ENCODE results near the gene U2AF2.

DNA sequence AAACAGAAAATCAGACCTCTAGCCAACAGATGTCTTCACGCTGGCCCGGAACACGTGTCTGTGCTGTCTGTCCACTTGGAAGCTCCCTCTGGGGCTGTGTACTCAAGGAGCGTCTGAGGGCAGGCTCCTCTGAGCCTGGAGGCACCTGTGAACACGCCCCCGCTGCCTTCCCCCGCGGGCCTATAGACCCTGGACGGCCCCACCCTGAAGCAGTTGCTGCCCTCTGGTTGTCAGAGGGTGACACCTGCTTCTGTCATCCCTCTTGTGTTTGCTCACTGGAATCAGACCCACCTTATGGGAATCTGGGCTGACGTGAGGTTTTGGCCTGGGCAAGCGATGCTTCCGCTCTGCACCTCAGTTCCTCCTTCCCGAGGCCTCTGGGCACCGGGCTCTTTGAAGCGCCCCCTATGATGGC, 39.4 kb downstream of the U2AF2 start:
- TF ChIP-seq, protein P1, sequence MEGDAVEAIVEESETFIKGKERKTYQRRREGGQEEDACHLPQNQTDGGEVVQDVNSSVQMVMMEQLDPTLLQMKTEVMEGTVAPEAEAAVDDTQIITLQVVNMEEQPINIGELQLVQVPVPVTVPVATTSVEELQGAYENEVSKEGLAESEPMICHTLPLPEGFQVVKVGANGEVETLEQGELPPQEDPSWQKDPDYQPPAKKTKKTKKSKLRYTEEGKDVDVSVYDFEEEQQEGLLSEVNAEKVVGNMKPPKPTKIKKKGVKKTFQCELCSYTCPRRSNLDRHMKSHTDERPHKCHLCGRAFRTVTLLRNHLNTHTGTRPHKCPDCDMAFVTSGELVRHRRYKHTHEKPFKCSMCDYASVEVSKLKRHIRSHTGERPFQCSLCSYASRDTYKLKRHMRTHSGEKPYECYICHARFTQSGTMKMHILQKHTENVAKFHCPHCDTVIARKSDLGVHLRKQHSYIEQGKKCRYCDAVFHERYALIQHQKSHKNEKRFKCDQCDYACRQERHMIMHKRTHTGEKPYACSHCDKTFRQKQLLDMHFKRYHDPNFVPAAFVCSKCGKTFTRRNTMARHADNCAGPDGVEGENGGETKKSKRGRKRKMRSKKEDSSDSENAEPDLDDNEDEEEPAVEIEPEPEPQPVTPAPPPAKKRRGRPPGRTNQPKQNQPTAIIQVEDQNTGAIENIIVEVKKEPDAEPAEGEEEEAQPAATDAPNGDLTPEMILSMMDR (IDR thresholded peaks at IDR 0.05): no peak
- TF ChIP-seq SIN3A (IDR thresholded peaks at IDR 0.05; ENCODE audit: borderline replicate concordance, low read depth, low read length): no peak
- TF ChIP-seq, protein P2, sequence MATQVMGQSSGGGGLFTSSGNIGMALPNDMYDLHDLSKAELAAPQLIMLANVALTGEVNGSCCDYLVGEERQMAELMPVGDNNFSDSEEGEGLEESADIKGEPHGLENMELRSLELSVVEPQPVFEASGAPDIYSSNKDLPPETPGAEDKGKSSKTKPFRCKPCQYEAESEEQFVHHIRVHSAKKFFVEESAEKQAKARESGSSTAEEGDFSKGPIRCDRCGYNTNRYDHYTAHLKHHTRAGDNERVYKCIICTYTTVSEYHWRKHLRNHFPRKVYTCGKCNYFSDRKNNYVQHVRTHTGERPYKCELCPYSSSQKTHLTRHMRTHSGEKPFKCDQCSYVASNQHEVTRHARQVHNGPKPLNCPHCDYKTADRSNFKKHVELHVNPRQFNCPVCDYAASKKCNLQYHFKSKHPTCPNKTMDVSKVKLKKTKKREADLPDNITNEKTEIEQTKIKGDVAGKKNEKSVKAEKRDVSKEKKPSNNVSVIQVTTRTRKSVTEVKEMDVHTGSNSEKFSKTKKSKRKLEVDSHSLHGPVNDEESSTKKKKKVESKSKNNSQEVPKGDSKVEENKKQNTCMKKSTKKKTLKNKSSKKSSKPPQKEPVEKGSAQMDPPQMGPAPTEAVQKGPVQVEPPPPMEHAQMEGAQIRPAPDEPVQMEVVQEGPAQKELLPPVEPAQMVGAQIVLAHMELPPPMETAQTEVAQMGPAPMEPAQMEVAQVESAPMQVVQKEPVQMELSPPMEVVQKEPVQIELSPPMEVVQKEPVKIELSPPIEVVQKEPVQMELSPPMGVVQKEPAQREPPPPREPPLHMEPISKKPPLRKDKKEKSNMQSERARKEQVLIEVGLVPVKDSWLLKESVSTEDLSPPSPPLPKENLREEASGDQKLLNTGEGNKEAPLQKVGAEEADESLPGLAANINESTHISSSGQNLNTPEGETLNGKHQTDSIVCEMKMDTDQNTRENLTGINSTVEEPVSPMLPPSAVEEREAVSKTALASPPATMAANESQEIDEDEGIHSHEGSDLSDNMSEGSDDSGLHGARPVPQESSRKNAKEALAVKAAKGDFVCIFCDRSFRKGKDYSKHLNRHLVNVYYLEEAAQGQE (IDR thresholded peaks at IDR 0.05; ENCODE audit: low read depth, low read length): no peak
- TF ChIP-seq NFIC (IDR thresholded peaks at IDR 0.05; ENCODE audit: borderline replicate concordance): no peak
- no peak for TF ChIP-seq SMC3 (IDR thresholded peaks at IDR 0.05; ENCODE audit: low read depth, low read length)
- TF ChIP-seq RCOR1 (IDR thresholded peaks at IDR 0.05; ENCODE audit: low read length): no peak
